H9 (cell line): ENCODE measurements around the gene LACRT. TPM values are rescaled to one million over a fixed set of nuclear protein-coding genes. Genes with fewer than 3 reads are reported as not detected.

ENCODE experiments used
- DNase-seq: peaks from one replicate; pipeline ENCODE4 v3.0.0-alpha.2; 2017
- H2AFZ ChIP-seq: one replicate; pipeline ENCODE4 v1.6.1; 2013; ENCODE audit warnings: mild to moderate bottlenecking, low read length, control low read depth, moderate library complexity
- H2AK5ac ChIP-seq: 2 replicates; pipeline ENCODE4 v1.6.1; 2013; ENCODE audit warnings: low read length, control low read depth, mixed read lengths; ENCODE audit not compliant: insufficient read length
- H2BK120ac ChIP-seq: one replicate; pipeline ENCODE4 v1.6.1; 2013; ENCODE audit warnings: low read depth, mild to moderate bottlenecking, low read length, control low read depth, inconsistent platforms; ENCODE audit not compliant: poor library complexity, severe bottlenecking
- H2BK12ac ChIP-seq: 2 replicates; pipeline ENCODE4 v1.6.1; 2013; ENCODE audit warnings: low read length, control low read depth, mixed read lengths, low read depth; ENCODE audit not compliant: insufficient read length
- H2BK15ac ChIP-seq: 2 replicates; pipeline ENCODE4 v1.6.1; 2013; ENCODE audit warnings: low read depth, low read length, control low read depth
- H2BK20ac ChIP-seq: one replicate; pipeline ENCODE4 v1.6.1; 2013; ENCODE audit warnings: low read depth, mild to moderate bottlenecking, low read length, control low read depth, inconsistent platforms; ENCODE audit not compliant: poor library complexity, severe bottlenecking
- H2BK5ac ChIP-seq: 2 replicates; pipeline ENCODE4 v1.6.1; 2013; ENCODE audit warnings: low read length, control low read depth, mixed read lengths; ENCODE audit not compliant: insufficient read length
- H3K14ac ChIP-seq: 2 replicates; pipeline ENCODE4 v1.6.1; 2013; ENCODE audit warnings: low read length, control low read depth; ENCODE audit not compliant: insufficient read depth
- H3K18ac ChIP-seq: 2 replicates; pipeline ENCODE4 v1.6.1; 2013; ENCODE audit warnings: low read depth, mild to moderate bottlenecking, mixed read lengths, low read length, control low read depth; ENCODE audit not compliant: insufficient read length
- H3K23ac ChIP-seq: 2 replicates; pipeline ENCODE4 v1.6.1; 2013; ENCODE audit warnings: low read length, control low read depth, mixed read lengths, low read depth; ENCODE audit not compliant: insufficient read length
- H3K23me2 ChIP-seq: 2 replicates; pipeline ENCODE4 v1.6.1; 2013; ENCODE audit warnings: low read depth, mild to moderate bottlenecking, mixed read lengths, low read length, control low read depth; ENCODE audit not compliant: insufficient read length, poor library complexity, severe bottlenecking
- H3K27ac ChIP-seq: 2 replicates; pipeline ENCODE4 v1.5.1; 2013; ENCODE audit warnings: low read length, control low read depth, mixed read lengths, low read depth; ENCODE audit not compliant: insufficient read length
- H3K27me3 ChIP-seq: 2 replicates; pipeline ENCODE4 v1.6.1; 2013; ENCODE audit warnings: low read length, control low read depth, inconsistent platforms; ENCODE audit not compliant: insufficient read depth
- H3K4ac ChIP-seq: 2 replicates; pipeline ENCODE4 v1.6.1; 2013; ENCODE audit warnings: low read depth, mild to moderate bottlenecking, control low read depth, inconsistent platforms, low read length, moderate library complexity
- H3K4me1 ChIP-seq: 2 replicates; pipeline ENCODE4 v1.6.1; 2013; ENCODE audit warnings: low read length, control low read depth, inconsistent platforms; ENCODE audit not compliant: insufficient read depth
- H3K4me2 ChIP-seq: 2 replicates; pipeline ENCODE4 v1.6.1; 2013; ENCODE audit warnings: low read length, control low read depth, mixed read lengths; ENCODE audit not compliant: insufficient read length, insufficient read depth
- H3K56ac ChIP-seq: 2 replicates; pipeline ENCODE4 v1.6.1; 2013; ENCODE audit warnings: low read depth, mild to moderate bottlenecking, mixed read lengths, low read length, control low read depth; ENCODE audit not compliant: insufficient read length
- H3K79me1 ChIP-seq: 2 replicates; pipeline ENCODE4 v1.6.1; 2013; ENCODE audit warnings: low read depth, mild to moderate bottlenecking, moderate library complexity, low read length, control low read depth, inconsistent platforms; ENCODE audit not compliant: insufficient read depth, poor library complexity, severe bottlenecking
- H3K79me2 ChIP-seq: 2 replicates; pipeline ENCODE4 v1.6.1; 2013; ENCODE audit warnings: low read length, control low read depth, inconsistent platforms; ENCODE audit not compliant: insufficient read depth
- H3K9ac ChIP-seq: 2 replicates; pipeline ENCODE4 v1.6.1; 2013; ENCODE audit warnings: low read length, control low read depth, mixed read lengths; ENCODE audit not compliant: insufficient read length; ENCODE audit errors: extremely low read depth
- H3K9me3 ChIP-seq: one replicate; pipeline ENCODE4 v1.6.1; 2013; ENCODE audit warnings: low read depth, low read length, inconsistent platforms; ENCODE audit not compliant: control insufficient read depth
- H3T11ph ChIP-seq: one replicate; pipeline ENCODE4 v1.6.1; 2013; ENCODE audit warnings: mild to moderate bottlenecking, low read length, control low read depth, inconsistent platforms
- H4K20me1 ChIP-seq: one replicate; pipeline ENCODE4 v1.6.1; 2013; ENCODE audit not compliant: control insufficient read depth, insufficient read length, insufficient read depth
- H4K5ac ChIP-seq: 2 replicates; pipeline ENCODE4 v1.6.1; 2013; ENCODE audit warnings: low read depth, mild to moderate bottlenecking, mixed read lengths, low read length, control low read depth; ENCODE audit not compliant: insufficient read length
- H4K8ac ChIP-seq: replicated peaks from 2 replicates; pipeline ENCODE4 v1.6.1; 2013; ENCODE audit warnings: low read length, control low read depth, mixed read lengths, low read depth; ENCODE audit not compliant: insufficient read length
- H4K91ac ChIP-seq: 2 replicates; pipeline ENCODE4 v1.6.1; 2013; ENCODE audit warnings: low read depth, mild to moderate bottlenecking, moderate library complexity, mixed read lengths, low read length, control low read depth; ENCODE audit not compliant: insufficient read length
- H3K27ac Mint-ChIP-seq, 3 experiments: 2 replicates in 2 of 3; 3 replicates in 1 of 3; pipeline ENCODE4 v1.8.0; 2020 to 2021; ENCODE audit warnings: mixed read lengths in 3 of 3, mild to moderate bottlenecking in 1 of 3, moderate library complexity in 1 of 3
- H3K27me3 Mint-ChIP-seq: 2 replicates; pipeline ENCODE4 v1.8.0; 2021; ENCODE audit warnings: low read depth, mild to moderate bottlenecking, moderate library complexity, mixed read lengths
- H3K36me3 Mint-ChIP-seq, 3 experiments: 2 replicates in 2 of 3; 3 replicates in 1 of 3; pipeline ENCODE4 v1.8.0; 2020 to 2021; ENCODE audit warnings: low read depth in 3 of 3, mixed read lengths in 3 of 3; ENCODE audit not compliant: insufficient read depth in 1 of 3
- H3K4me1 Mint-ChIP-seq, 2 experiments: 2 replicates each; pipeline ENCODE4 v1.8.0; 2020; ENCODE audit warnings: mixed read lengths in 2 of 2
- H3K4me3 Mint-ChIP-seq, 2 experiments: 2 replicates in 1 of 2; 3 replicates in 1 of 2; pipeline ENCODE4 v1.8.0; 2020 to 2021; ENCODE audit warnings: mild to moderate bottlenecking in 2 of 2, mixed read lengths in 2 of 2, moderate library complexity in 1 of 2
- H3K9me3 Mint-ChIP-seq, 2 experiments: 2 replicates in 1 of 2; 3 replicates in 1 of 2; pipeline ENCODE4 v1.8.0; 2020; ENCODE audit warnings: mild to moderate bottlenecking in 2 of 2, mixed read lengths in 2 of 2, moderate library complexity in 1 of 2
- CTCF ChIP-seq: fragments of 200-600 bp; sonication (generic); conservative IDR thresholded peaks from 3 replicates; pipeline ENCODE4 v1.8.0; 2021; ENCODE audit warnings: antibody characterized with exemption, mild to moderate bottlenecking
- WGBS: extraction: QIAGEN DNeasy Blood & Tissue Kit; methylation state at CpG from one replicate; pipeline ENCODE4 v1.1.7; 2013; ENCODE audit warnings: missing lambda C conversion rate, low lambda C conversion rate, mixed read lengths; ENCODE audit not compliant: insufficient read length; ENCODE audit errors: extremely low coverage; 5-methylcytosine and 5-hydroxymethylcytosine counted together
- total RNA-seq: library from RNA; stranded (reverse); gene quantifications from 2 replicates; pipeline ENCODE4 v1.2.1, GENCODE V29; 2021

The LACRT gene
- total RNA-seq, 1 experiment from 2014 or later: not detected

DNA sequence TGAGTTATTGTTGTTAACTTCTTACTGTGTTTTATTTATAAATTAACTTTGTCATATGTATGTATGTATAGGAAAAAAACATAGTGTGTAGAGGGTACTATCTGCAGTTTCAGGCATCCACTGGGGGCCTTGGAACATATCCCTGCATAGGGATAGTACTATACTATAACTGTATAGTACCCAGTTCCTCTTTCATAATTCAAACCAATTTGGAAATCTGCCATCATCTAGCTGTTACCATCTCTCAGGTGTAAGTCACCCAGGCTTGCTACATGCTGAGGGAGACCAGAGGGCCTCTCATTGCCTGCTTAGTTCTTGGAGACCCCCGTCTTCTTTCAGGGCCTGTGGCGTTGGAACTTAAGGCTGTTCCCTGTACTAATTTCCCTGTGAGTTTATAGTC lies 26.4 kb upstream of the LACRT start:
- Histone ChIP-seq H3K4me1 (no peaks in the 10 kb centered on the region), H3K27ac (no peak overlapping the region), H2BK15ac (no peak overlapping the region), H4K5ac (no peak overlapping the region), H3K4ac (no peak overlapping the region), H4K91ac (no peak overlapping the region), H3K79me1 (no peaks in the 10 kb centered on the region), H2BK120ac (no peak overlapping the region), H3K9me3 (no peaks in the 10 kb centered on the region), H3K14ac (no peak overlapping the region), H3K9ac (no peak overlapping the region), H3K23me2 (no peaks in the 10 kb centered on the region), H4K20me1 (no peaks in the 10 kb centered on the region), H3K18ac (no peak overlapping the region), H3K56ac (no peak overlapping the region), H2BK5ac (no peak overlapping the region), H2AFZ (no peak overlapping the region), H4K8ac (no peak overlapping the region), H2BK12ac (no peak overlapping the region), H2BK20ac (no peak overlapping the region), H3K4me2 (no peak overlapping the region), H3K23ac (no peak overlapping the region), H3K27me3 (no peaks in the 10 kb centered on the region), H3T11ph (no peak overlapping the region), H3K79me2 (no peaks in the 10 kb centered on the region; the same call in 1 of the 2 replicates), H2AK5ac (no peak overlapping the region)
- WGBS: no CpG with 5 or more reads among the region's 2 CpGs
- peaks cover 14% of the 10 kb centered on the region for H3K27me3 Mint-ChIP-seq
- DNase-seq: no peak
- no peak overlapping the region for H3K4me3 Mint-ChIP-seq
- no peak for TF ChIP-seq CTCF
- H3K4me1 Mint-ChIP-seq: peaks cover 7 to 15% of the 10 kb centered on the region in 2 experiments
- no peak overlapping the region for H3K27ac Mint-ChIP-seq
- H3K36me3 Mint-ChIP-seq: peaks cover 0 to 2% (median 0%) of the 10 kb centered on the region in 3 experiments; a peak in 1 of 7 replicates
- H3K9me3 Mint-ChIP-seq: peaks cover 2 to 3% of the 10 kb centered on the region in 2 experiments; a peak in 4 of 5 replicates
